Left renal pelvis (tissue), 4 donors: ENCODE measurements around the gene SUPT20H. TPM values are rescaled to one million over a fixed set of nuclear protein-coding genes. Genes with fewer than 3 reads are reported as not detected.

Experiments used
- polyA plus RNA-seq, 4 donors: library from polyadenylated mRNA; unstranded; fragments of 120-200 nt; gene quantifications; one replicate each; pipeline ENCODE4 v1.2.1, GENCODE V29; 2013; ENCODE audit not compliant: insufficient read length in 4 of 4

SUPT20H gene
- polyA plus RNA-seq, 4 donors, result 90.2 to 116 (median 97.9) TPM

Other genes starting within 250 kb of the SUPT20H start
- 10 to 100 TPM; 14.5 to 28.4 (median 17.8) TPM for gene RFXAP, start 240.5 kb downstream of the SUPT20H start, polyA plus RNA-seq
- 10 to 100 TPM; 27.3 to 33.7 (median 32.8) TPM for gene SMAD9, start 139.4 kb downstream of the SUPT20H start, polyA plus RNA-seq
- 10 to 100 TPM; 40.0 to 67.2 (median 56.7) TPM for gene ALG5, start 60.3 kb downstream of the SUPT20H start, polyA plus RNA-seq
- gene EXOSC8, start 58.9 kb downstream of the SUPT20H start, polyA plus RNA-seq, result 10 to 100 TPM; 64.8 to 82.1 (median 70.5) TPM
- under 1 TPM; 0.07 to 0.21 (median 0.15) TPM for gene CSNK1A1L, start 46.0 kb upstream of the SUPT20H start, polyA plus RNA-seq